GM23338 (cell line): ENCODE data around the gene RPLP1. TPM values are rescaled to one million over a fixed set of nuclear protein-coding genes. Genes with fewer than 3 reads are reported as not detected.

Experiments
- ATAC-seq: fragments of 200-7000 bp; cut with Tn5 transposase; 3 replicates; pipeline ENCODE4 v1.9.1; 2020
- DNase-seq: peaks from one replicate; pipeline ENCODE4 v3.0.0-alpha.2; 2015; ENCODE audit warnings: low spot score
- H2AFZ ChIP-seq: fragments of 200-600 bp; sonication (generic); 2 replicates; pipeline ENCODE4 v1.8.0; 2016; ENCODE audit warnings: antibody characterized with exemption, mild to moderate bottlenecking, moderate library complexity
- H3F3A ChIP-seq: fragments of 200-600 bp; sonication (generic); replicated peaks from 2 replicates; pipeline ENCODE4 v1.8.0; 2017; ENCODE audit warnings: antibody characterized with exemption, mixed run types, low read depth
- H3K27ac ChIP-seq: fragments of 200-600 bp; sonication (generic); 2 replicates; pipeline ENCODE4 v1.6.1; 2016; ENCODE audit warnings: low read depth
- H3K27me3 ChIP-seq: fragments of 200-600 bp; sonication (generic); 2 replicates; pipeline ENCODE4 v1.8.0; 2016; ENCODE audit warnings: mild to moderate bottlenecking, mixed run types, moderate library complexity; ENCODE audit not compliant: insufficient read depth
- H3K36me3 ChIP-seq: fragments of 200-600 bp; sonication (generic); 2 replicates; pipeline ENCODE4 v1.8.0; 2016; ENCODE audit warnings: mild to moderate bottlenecking; ENCODE audit not compliant: insufficient read depth
- H3K4me1 ChIP-seq: fragments of 200-600 bp; sonication (generic); 2 replicates; pipeline ENCODE4 v1.8.0; 2016; ENCODE audit warnings: mild to moderate bottlenecking, moderate library complexity; ENCODE audit not compliant: insufficient read depth
- H3K4me2 ChIP-seq: fragments of 200-600 bp; sonication (generic); 2 replicates; pipeline ENCODE4 v1.7.1; 2017; ENCODE audit warnings: mixed run types
- H3K4me3 ChIP-seq: fragments of 200-600 bp; sonication (generic); 2 replicates; pipeline ENCODE4 v1.6.1; 2016; ENCODE audit warnings: mixed run types
- H3K79me2 ChIP-seq: fragments of 200-600 bp; sonication (generic); replicated peaks from 2 replicates; pipeline ENCODE4 v1.8.0; 2017; ENCODE audit warnings: mild to moderate bottlenecking; ENCODE audit not compliant: insufficient read depth
- H3K9me2 ChIP-seq: fragments of 200-600 bp; sonication (generic); 2 replicates; pipeline ENCODE4 v1.8.0; 2017; ENCODE audit not compliant: insufficient read depth
- H4K20me1 ChIP-seq: fragments of 200-600 bp; sonication (generic); replicated peaks from 2 replicates; pipeline ENCODE4 v1.8.0; 2017; ENCODE audit warnings: mild to moderate bottlenecking; ENCODE audit not compliant: insufficient read depth
- H3K27ac Mint-ChIP-seq: 2 replicates; pipeline ENCODE4 v1.8.0; 2020; ENCODE audit warnings: inconsistent platforms, mild to moderate bottlenecking, moderate library complexity, mixed read lengths
- H3K27me3 Mint-ChIP-seq: 3 replicates; pipeline ENCODE4 v1.8.0; 2022; ENCODE audit warnings: low read depth, mild to moderate bottlenecking, moderate library complexity, mixed read lengths, inconsistent platforms; ENCODE audit not compliant: insufficient read depth, poor library complexity
- H3K36me3 Mint-ChIP-seq: 3 replicates; pipeline ENCODE4 v1.8.0; 2021; ENCODE audit warnings: low read depth, mild to moderate bottlenecking, inconsistent platforms, moderate library complexity, mixed read lengths
- H3K4me1 Mint-ChIP-seq: 3 replicates; pipeline ENCODE4 v1.8.0; 2020; ENCODE audit warnings: mild to moderate bottlenecking, inconsistent platforms, mixed read lengths
- H3K4me3 Mint-ChIP-seq: 3 replicates; pipeline ENCODE4 v1.8.0; 2021; ENCODE audit warnings: moderate library complexity, mild to moderate bottlenecking, inconsistent platforms, mixed read lengths
- H3K9me3 Mint-ChIP-seq: 3 replicates; pipeline ENCODE4 v1.8.0; 2020; ENCODE audit warnings: moderate library complexity, mild to moderate bottlenecking, inconsistent platforms, mixed read lengths
- ETS1 ChIP-seq: IDR thresholded peaks from 2 replicates; pipeline ENCODE4 v1.6.1; 2016; ENCODE audit warnings: antibody characterized with exemption
- NANOG ChIP-seq: IDR thresholded peaks from 2 replicates; pipeline ENCODE4 v1.6.1; 2016; ENCODE audit warnings: antibody characterized with exemption, borderline replicate concordance
- POLR2AphosphoS5 ChIP-seq: IDR thresholded peaks from 2 replicates; pipeline ENCODE4 v1.6.1; 2016; ENCODE audit warnings: antibody characterized with exemption, low read depth
- REST ChIP-seq: IDR thresholded peaks from one replicate; pipeline ENCODE4 v1.6.1; 2018; ENCODE audit warnings: antibody characterized with exemption; ENCODE audit not compliant: unreplicated experiment
- ZNF114 ChIP-seq: fragments of 250-450 bp; sonication (Bioruptor Pico); IDR thresholded peaks from 2 replicates; pipeline ENCODE4 v1.5.0; 2020; ENCODE audit warnings: mild to moderate bottlenecking, moderate library complexity
- ZNF331 ChIP-seq: fragments of 250-450 bp; sonication (Bioruptor Pico); IDR thresholded peaks from 2 replicates; pipeline ENCODE4 v1.5.0; 2020; ENCODE audit warnings: low read depth, mild to moderate bottlenecking, moderate library complexity
- ZNF462 ChIP-seq: fragments of 250-450 bp; sonication (Bioruptor Pico); IDR thresholded peaks from 2 replicates; pipeline ENCODE4 v1.5.0; 2020; ENCODE audit warnings: mild to moderate bottlenecking, moderate library complexity
- polyA plus RNA-seq: library from polyadenylated mRNA; unstranded; fragments of >200 nt; fragmentation: Nextera tagmentation; extraction: Ambion mirVana; gene quantifications from 2 replicates; pipeline ENCODE4 v1.2.1, GENCODE V29; 2016
- total RNA-seq: library from RNA; depleted of rRNA; stranded (reverse); fragments of >200 nt; shearing (Covaris generic); gene quantifications from 2 replicates; pipeline ENCODE4 v1.2.3, GENCODE V29; 2014

Gene RPLP1
- total and polyA plus RNA-seq, 2 experiments from 2014 or later: 283 to 3,258 TPM

- peak overlapping the region; percentile 97 for H3K4me3 ChIP-seq
- peaks cover 60% of the 10 kb centered on the region for H3K36me3 ChIP-seq
Observed at GRCh38 chr15:69450968-69451695, 1.5 kb upstream of the RPLP1 start.

More at GRCh38 chr15:69450968-69451695, 1.5 kb upstream of the RPLP1 start:
- Histone ChIP-seq H4K20me1 (peaks cover 32% of the 10 kb centered on the region), H3K4me1 (peaks cover 16% of the 10 kb centered on the region), H2AFZ (no peak overlapping the region), H3K79me2 (peaks cover 39% of the 10 kb centered on the region), H3K4me2 (peak overlapping the region; percentile 90), H3K9me2 (no peaks in the 10 kb centered on the region), H3F3A (peaks cover 30% of the 10 kb centered on the region), H3K27ac (no peak overlapping the region), H3K27me3 (no peaks in the 10 kb centered on the region)
- Mint-ChIP-seq H3K36me3 (peaks cover 63% of the 10 kb centered on the region), H3K27ac (no peak overlapping the region), H3K9me3 (peaks cover 14% of the 10 kb centered on the region; the same call in 2 of the 3 replicates), H3K4me1 (peaks cover 15% of the 10 kb centered on the region; the same call in 2 of the 3 replicates), H3K4me3 (peak overlapping the region; percentile 100), H3K27me3 (peaks cover 2% of the 10 kb centered on the region)
- TF ChIP-seq NANOG (no peak), ETS1 (no peak), ZNF114 (CRISPR knock-in tag) (no peak), ZNF462 (CRISPR knock-in tag) (no peak), POLR2AphosphoS5 (no peak), ZNF331 (no peak), REST (no peak)
- ATAC-seq: no peak
- DNase-seq: no peak
